Endometrial microvascular endothelial cells (primary cell): ENCODE measurements around the gene NRP1. TPM values are rescaled to one million over a fixed set of nuclear protein-coding genes. Genes with fewer than 3 reads are reported as not detected.
"Not testable (repeated sequence)": the region's sequence is repeated elsewhere in the genome, so short reads cannot be mapped to it uniquely, and the experiment has no call there.

Experiments used
- in situ Hi-C: cut with HindIII; loops from 2 replicates; pipeline ENCODE4 v1.10.0; 2017; ENCODE audit warnings: low sequenced_read_pairs, low pct_unique_long_range_greater_than_20kb; ENCODE audit errors: inconsistent ontology term
- total RNA-seq: library from RNA; depleted of rRNA; stranded (reverse); fragments of >200 nt; gene quantifications from one replicate; pipeline ENCODE4 v1.2.3, GENCODE V29; 2015; ENCODE audit errors: inconsistent ontology term

NRP1 gene
- total RNA-seq, 1 donor from 2014 or later, result 149 TPM

GRCh38 chr10:33150889-33151288 lies 183.6 kb downstream of the NRP1 start:
- in situ Hi-C loops, result no loop called here

GRCh38 chr10:33150146-33150545 lies 184.3 kb downstream of the NRP1 start:
- in situ Hi-C loops, result no loop called here

GRCh38 chr10:33147013-33147310 lies 187.5 kb downstream of the NRP1 start:
- in situ Hi-C loops, result no loop called here

- in situ Hi-C loops, result no loop called here
Observed at GRCh38 chr10:33146189-33147012, 188.1 kb downstream of the NRP1 start.

- in situ Hi-C loops, result no loop called here
Observed at GRCh38 chr10:33145451-33146188, 188.8 kb downstream of the NRP1 start.

- in situ Hi-C loops, result no loop called here
Observed at GRCh38 chr10:33143160-33143728, 191.2 kb downstream of the NRP1 start.

GRCh38 chr10:33142295-33142694 lies 192.2 kb downstream of the NRP1 start:
- in situ Hi-C loops, result no loop called here

- in situ Hi-C loops, result no loop called here
Observed at GRCh38 chr10:33141251-33141650, 193.2 kb downstream of the NRP1 start.

- in situ Hi-C loops, result no loop called here
Observed at GRCh38 chr10:33139181-33139646, 195.3 kb downstream of the NRP1 start.

GRCh38 chr10:33138686-33139085 lies 195.8 kb downstream of the NRP1 start:
- in situ Hi-C loops, result not testable (repeated sequence)

- in situ Hi-C loops, result no loop called here
Observed at GRCh38 chr10:33137356-33138005, 197.0 kb downstream of the NRP1 start.

GRCh38 chr10:33136781-33137180 lies 197.7 kb downstream of the NRP1 start:
- in situ Hi-C loops, result no loop called here

- in situ Hi-C loops, result no loop called here
Observed at GRCh38 chr10:33136271-33136670, 198.2 kb downstream of the NRP1 start.

GRCh38 chr10:33134011-33134751 lies 200.3 kb downstream of the NRP1 start:
- in situ Hi-C loops, result no loop called here

- in situ Hi-C loops, result no loop called here
Observed at GRCh38 chr10:33133557-33133956, 200.9 kb downstream of the NRP1 start.

GRCh38 chr10:33132626-33133025 lies 201.8 kb downstream of the NRP1 start:
- in situ Hi-C loops, result no loop called here

GRCh38 chr10:33129996-33130386 lies 204.5 kb downstream of the NRP1 start:
- in situ Hi-C loops, result no loop called here

- in situ Hi-C loops, result no loop called here
Observed at GRCh38 chr10:33129141-33129995, 205.1 kb downstream of the NRP1 start.
